Cardiac fibroblast (primary cell): ENCODE results near the gene TSPEAR.
"Not testable (repeated sequence)": the region's sequence is repeated elsewhere in the genome, so short reads cannot be mapped to it uniquely, and the experiment has no call there.

Experiments used
- DNase-seq, 2 donors: peaks; one replicate each; pipeline versions ENCODE4 v3.0.0 to v3.0.0-alpha.2; 2010; ENCODE audit warnings: low read depth in 2 of 2
- H3K4me3 ChIP-seq, 2 donors: replicated peaks in 1 of 2; 1 replicate in 1 of 2; 2 replicates in 1 of 2; pipeline ENCODE4 v1.5.1; 2011; ENCODE audit warnings: low read depth in 2 of 2, low read length in 2 of 2, mild to moderate bottlenecking in 2 of 2, moderate library complexity in 1 of 2
- CTCF ChIP-seq: IDR thresholded peaks from one replicate; pipeline ENCODE4 v1.5.1; 2011; ENCODE audit warnings: low read depth, mild to moderate bottlenecking, low read length, inconsistent platforms

The TSPEAR gene

GRCh38 chr21:44670642-44671432 lies 40.5 kb downstream of the TSPEAR start:
- DNase-seq, result no peak

GRCh38 chr21:44667612-44668011 lies 43.8 kb downstream of the TSPEAR start:
- no peak overlapping the region for H3K4me3 ChIP-seq
- no peak for TF ChIP-seq CTCF

More at GRCh38 chr21:44670642-44671432, 40.5 kb downstream of the TSPEAR start:
- H3K4me3 ChIP-seq, result no peak overlapping the region
- no peak for TF ChIP-seq CTCF

GRCh38 chr21:44666401-44667320 lies 44.7 kb downstream of the TSPEAR start, which contains the start of gene KRTAP12-2:
KRTAP12-2 (minus strand) TSS chr21:44666927; CDS start chr21:44666886, 41 bp downstream.
- no peak for TF ChIP-seq CTCF
- H3K4me3 ChIP-seq, result no peak within 1 kb of the TSS
- no peak for DNase-seq

More at GRCh38 chr21:44667612-44668011, 43.8 kb downstream of the TSPEAR start:
- DNase-seq, result no peak

- TF ChIP-seq CTCF, result no peak
- no peak overlapping the region for H3K4me3 ChIP-seq
- no peak for DNase-seq
Measured at GRCh38 chr21:44664691-44665090, 46.7 kb downstream of the TSPEAR start.

- H3K4me3 ChIP-seq, DNase-seq: not testable (repeated sequence)
Measured at GRCh38 chr21:44661567-44661966, 49.8 kb downstream of the TSPEAR start.

- no peak overlapping the region for H3K4me3 ChIP-seq
- TF ChIP-seq CTCF, result no peak
- no peak for DNase-seq
Measured at GRCh38 chr21:44658913-44659595, 52.3 kb downstream of the TSPEAR start.

GRCh38 chr21:44658541-44658910 lies 52.8 kb downstream of the TSPEAR start:
- H3K4me3 ChIP-seq, result no peak overlapping the region
- no peak for TF ChIP-seq CTCF
- no peak for DNase-seq
